ENCODE results near the gene PPP1R1B. TPM values are rescaled to one million over a fixed set of nuclear protein-coding genes. Genes with fewer than 3 reads are reported as not detected.

PPP1R1B gene
- total and polyA plus RNA-seq, 12 donors, result 0.32 to 58.0 (median 13.0) TPM; not detected in 1

DNA sequence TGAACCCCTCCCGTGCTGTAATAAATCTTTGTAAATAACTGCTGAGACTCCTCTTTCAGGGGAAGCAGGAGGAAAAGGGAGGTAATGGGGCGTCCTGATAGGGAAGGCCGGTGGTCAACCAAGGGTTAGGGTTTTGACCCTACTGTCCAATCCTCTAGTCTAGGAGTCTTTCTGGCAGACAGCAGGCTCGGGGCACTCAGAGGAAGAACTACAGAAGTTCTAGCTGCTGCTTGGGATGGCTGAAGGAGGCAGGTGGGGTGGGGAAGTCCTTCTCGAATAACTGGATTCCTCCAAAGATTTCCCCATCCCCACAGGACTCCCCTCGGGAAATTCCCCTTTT lies 9.8 kb downstream of the PPP1R1B start:
- Histone ChIP-seq H3K9me3 (replicated peaks in 1 of 3) (no peaks in the 10 kb centered on the region), H3K4me3 (peak overlapping the region in 3 of 4 donors; percentile 62 to 99 (median 90)), H3K27me3 (no peaks in the 10 kb centered on the region), H3K4me1 (replicated peaks in 1 of 2) (peaks cover 53 to 78% of the 10 kb centered on the region in 2 donors), H3K27ac (peak overlapping the region; percentile 18 to 99 (median 79)), H3K36me3 (replicated peaks in 1 of 2) (no peaks in the 10 kb centered on the region)
- TF ChIP-seq, protein P1, sequence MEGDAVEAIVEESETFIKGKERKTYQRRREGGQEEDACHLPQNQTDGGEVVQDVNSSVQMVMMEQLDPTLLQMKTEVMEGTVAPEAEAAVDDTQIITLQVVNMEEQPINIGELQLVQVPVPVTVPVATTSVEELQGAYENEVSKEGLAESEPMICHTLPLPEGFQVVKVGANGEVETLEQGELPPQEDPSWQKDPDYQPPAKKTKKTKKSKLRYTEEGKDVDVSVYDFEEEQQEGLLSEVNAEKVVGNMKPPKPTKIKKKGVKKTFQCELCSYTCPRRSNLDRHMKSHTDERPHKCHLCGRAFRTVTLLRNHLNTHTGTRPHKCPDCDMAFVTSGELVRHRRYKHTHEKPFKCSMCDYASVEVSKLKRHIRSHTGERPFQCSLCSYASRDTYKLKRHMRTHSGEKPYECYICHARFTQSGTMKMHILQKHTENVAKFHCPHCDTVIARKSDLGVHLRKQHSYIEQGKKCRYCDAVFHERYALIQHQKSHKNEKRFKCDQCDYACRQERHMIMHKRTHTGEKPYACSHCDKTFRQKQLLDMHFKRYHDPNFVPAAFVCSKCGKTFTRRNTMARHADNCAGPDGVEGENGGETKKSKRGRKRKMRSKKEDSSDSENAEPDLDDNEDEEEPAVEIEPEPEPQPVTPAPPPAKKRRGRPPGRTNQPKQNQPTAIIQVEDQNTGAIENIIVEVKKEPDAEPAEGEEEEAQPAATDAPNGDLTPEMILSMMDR (IDR thresholded peaks at IDR 0.05), result no peak
- no peak for TF ChIP-seq POLR2A (IDR thresholded peaks at IDR 0.05)
- WGBS, 4 donors, result 22 to 33% (median 23%) methylated on average over 6 of the region's 6 CpGs
- intact Hi-C loops (cut with DNase I), result no loop called here
- DNase-seq, result no peak

- TF ChIP-seq, protein P1 (IDR thresholded peaks at IDR 0.05), result peak in 1 of 6 experiments; percentile 17
- peak; percentile 70 to 74 for TF ChIP-seq POLR2A (IDR thresholded peaks at IDR 0.05)
- Histone ChIP-seq H3K9me3 (replicated peaks in 1 of 3) (no peaks in the 10 kb centered on the region), H3K27ac (peak within 1 kb of the TSS; percentile 18 to 99 (median 79)), H3K27me3 (no peaks in the 10 kb centered on the region), H3K4me3 (peak within 1 kb of the TSS; percentile 62 to 99 (median 83)), H3K4me1 (replicated peaks in 1 of 2) (peaks cover 59 to 83% of the 10 kb centered on the region in 2 donors), H3K36me3 (replicated peaks in 1 of 2) (no peaks in the 10 kb centered on the region)
- 0 to 1% (median 1%) methylated on average over 32 to 69 of the region's 69 CpGs for WGBS, 4 donors
- intact Hi-C loops (cut with DNase I), result no loop called here
- peak; percentile 92 to 95 (median 93) for DNase-seq
Measured at GRCh38 chr17:39636927-39637736, 10.4 kb downstream of the PPP1R1B start, which contains the start of gene STARD3. STARD3 (plus strand) TSS chr17:39637144; CDS start chr17:39653532, 16,388 bp downstream.

GRCh38 chr17:39638317-39638716 lies 11.6 kb downstream of the PPP1R1B start:
- H3K4me1 ChIP-seq (replicated peaks in 1 of 2), result peaks cover 59 to 86% of the 10 kb centered on the region in 2 donors
- WGBS, 4 donors, result 59 to 81% (median 68%) methylated on average over 7 of the region's 7 CpGs
- TF ChIP-seq POLR2A (IDR thresholded peaks at IDR 0.05), result no peak
- TF ChIP-seq, protein P1 (IDR thresholded peaks at IDR 0.05), result no peak
- H3K9me3 ChIP-seq (replicated peaks in 1 of 3), result no peaks in the 10 kb centered on the region
- peak overlapping the region in 1 of 4 donors; percentile 99 for H3K4me3 ChIP-seq
- peak overlapping the region in 1 of 5 donors; percentile 55 for H3K27ac ChIP-seq
- intact Hi-C loops (cut with DNase I), result no loop called here
- H3K36me3 ChIP-seq (replicated peaks in 1 of 2), result no peaks in the 10 kb centered on the region
- no peak for DNase-seq
- H3K27me3 ChIP-seq, result no peaks in the 10 kb centered on the region

DNA sequence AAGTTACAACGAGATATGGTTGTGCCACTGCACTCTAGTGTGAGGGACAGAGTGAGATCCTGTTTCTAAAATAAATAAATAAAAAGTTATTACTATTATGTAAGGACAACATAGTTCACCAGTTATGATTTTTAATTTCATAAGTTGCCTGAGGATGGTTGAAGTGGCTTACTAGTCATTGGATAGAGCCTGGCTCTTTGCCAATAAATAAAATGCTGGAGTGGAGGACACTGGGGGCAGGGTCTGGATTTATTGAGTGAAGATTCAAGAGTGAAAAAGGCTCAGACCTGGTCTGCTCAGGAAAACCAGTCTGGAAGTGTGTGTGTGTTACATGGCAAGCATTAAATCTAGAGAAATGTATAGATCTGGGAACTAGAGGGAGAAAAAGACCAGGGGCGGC lies 12.3 kb downstream of the PPP1R1B start:
- TF ChIP-seq, protein P1 (IDR thresholded peaks at IDR 0.05), result no peak
- no peak for TF ChIP-seq POLR2A (IDR thresholded peaks at IDR 0.05)
- no peaks in the 10 kb centered on the region for H3K36me3 ChIP-seq (replicated peaks in 1 of 2)
- intact Hi-C loops (cut with DNase I), result no loop called here
- peak overlapping the region in 3 of 5 donors; percentile 55 to 75 (median 58) for H3K27ac ChIP-seq
- H3K9me3 ChIP-seq (replicated peaks in 1 of 3), result no peaks in the 10 kb centered on the region
- H3K4me3 ChIP-seq, result no peak overlapping the region
- no peak for DNase-seq
- no peaks in the 10 kb centered on the region for H3K27me3 ChIP-seq
- 68 to 83% (median 79%) methylated on average over 2 of the region's 2 CpGs for WGBS, 4 donors
- peaks cover 62 to 88% of the 10 kb centered on the region in 2 donors for H3K4me1 ChIP-seq (replicated peaks in 1 of 2)

Measured in adrenal gland (tissue), 12 donors.